Spleen (tissue), 11 donors: ENCODE data around the gene POLL. TPM values are rescaled to one million over a fixed set of nuclear protein-coding genes. Genes with fewer than 3 reads are reported as not detected.

Experiments used
- DNase-seq: peaks from one replicate; pipeline ENCODE4 v3.0.0-alpha.2; 2020
- H3K27ac ChIP-seq, 8 donors: fragments of 200-600 bp; sonication (generic) in 7 of 8; 1 replicate in 4 of 8; 2 replicates in 4 of 8; pipeline versions ENCODE4 v1.5.0 to v1.8.0; 2016 to 2021; ENCODE audit warnings: inconsistent platforms in 4 of 8, mild to moderate bottlenecking in 4 of 8, moderate library complexity in 1 of 8
- H3K27me3 ChIP-seq, 7 donors: fragments of 200-600 bp; sonication (generic) in 6 of 7; replicated peaks in 1 of 7; 1 replicate in 4 of 7; 2 replicates in 3 of 7; pipeline versions ENCODE4 v1.5.0 to v1.8.0; 2016 to 2021; ENCODE audit warnings: inconsistent platforms in 3 of 7, mild to moderate bottlenecking in 1 of 7
- H3K36me3 ChIP-seq, 6 donors: fragments of 200-600 bp; sonication (generic) in 5 of 6; 1 replicate in 4 of 6; 2 replicates in 2 of 6; pipeline versions ENCODE4 v1.5.0 to v1.8.0; 2016 to 2021; ENCODE audit warnings: inconsistent platforms in 2 of 6
- H3K4me1 ChIP-seq, 6 donors: fragments of 200-600 bp; sonication (generic) in 5 of 6; 1 replicate in 3 of 6; 2 replicates in 3 of 6; pipeline versions ENCODE4 v1.5.0 to v1.8.0; 2016 to 2021; ENCODE audit warnings: inconsistent platforms in 3 of 6
- H3K4me3 ChIP-seq, 8 donors: fragments of 200-600 bp; sonication (generic) in 7 of 8; 1 replicate in 4 of 8; 2 replicates in 4 of 8; pipeline versions ENCODE4 v1.5.0 to v1.8.0; 2016 to 2021; ENCODE audit warnings: inconsistent platforms in 4 of 8, mild to moderate bottlenecking in 4 of 8, moderate library complexity in 2 of 8
- H3K9me3 ChIP-seq, 8 donors: fragments of 200-600 bp; sonication (generic) in 7 of 8; 1 replicate in 4 of 8; 2 replicates in 4 of 8; pipeline versions ENCODE4 v1.5.0 to v1.8.0; 2016 to 2021; ENCODE audit warnings: inconsistent platforms in 4 of 8
- POLR2A ChIP-seq, 3 donors: fragments of 450-650 bp; IDR thresholded peaks; one replicate each; pipeline ENCODE4 v1.5.1; 2017; ENCODE audit warnings: antibody characterized with exemption in 3 of 3, mild to moderate bottlenecking in 1 of 3
- POLR2AphosphoS5 ChIP-seq, 3 donors: sonication (generic); formaldehyde crosslinking; IDR thresholded peaks; one replicate each; pipeline ENCODE4 v1.5.1; 2017; ENCODE audit warnings: antibody characterized with exemption in 3 of 3
- WGBS, 5 donors: extraction: QIAGEN DNeasy Blood & Tissue Kit in 3 of 5; methylation state at CpG; one replicate each; pipeline versions ENCODE4 v1.1.5 to v1.1.7; 2013 to 2018; 5-methylcytosine and 5-hydroxymethylcytosine counted together
- intact Hi-C: fragments of 100-400 bp; cut with DNase I; formaldehyde crosslinking; loops from one replicate; pipeline ENCODE4 v1.15.0; 2023; ENCODE audit warnings: low total_unique reads
- polyA plus RNA-seq, 3 donors: library from polyadenylated mRNA; stranded (reverse); fragments of 200-250 nt; gene quantifications; one replicate each; pipeline ENCODE4 v1.2.1, GENCODE V29; 2013
- total RNA-seq, 7 donors: library from RNA; depleted of rRNA in 3 of 7; stranded (reverse); fragments of >200 nt in 3 of 7; fragmentation: NEBNext Ultra II Directional in 4 of 7; extraction: Animal tissue kit (Norgen Biotek cat#: 25700) in 4 of 7; gene quantifications; one replicate each; pipeline versions ENCODE4 v1.1.0 to v1.2.1, GENCODE V29; 2016 to 2021
- TF ChIP-seq, protein P1 (sequence below), 11 experiments: fragments of 200-600 bp in 7 of 11; fragments of 450-650 bp in 4 of 11; sonication (generic) in 4 of 11; IDR thresholded peaks in 8 of 11; conservative IDR thresholded peaks in 3 of 11; 1 replicate in 7 of 11; 2 replicates in 4 of 11; pipeline versions ENCODE4 v1.4.0 to v1.8.0; 2016 to 2021; ENCODE audit warnings: antibody characterized with exemption in 11 of 11, inconsistent platforms in 4 of 11, mild to moderate bottlenecking in 1 of 11
- donor health status: healthy with polysubstance abuse.
- donor health status: DM: no; HTN: no; CAD: no; lungs with moderate emphysema.
- donor health status: DM: no; HTN: no; CAD: no.
- donor health status: Bipolar disorder and iron deficiency.
- donor health status: healthy.
- donor health status: DM: no; HTN: no; CAD: no.
- donor health status: DM: yes; HTN: yes; CAD: no.

Gene POLL
- total and polyA plus RNA-seq, 10 donors, result 22.3 to 40.3 (median 29.1) TPM

- H3K4me3 ChIP-seq, result no peak overlapping the region
- intact Hi-C loops, result no loop called here
- H3K4me1 ChIP-seq, result peaks cover 0 to 33% (median 11%) of the 10 kb centered on the region in 6 donors
- peak; percentile 41 for DNase-seq
- TF ChIP-seq POLR2AphosphoS5 (IDR thresholded peaks at IDR 0.05) (no peak), POLR2A (IDR thresholded peaks at IDR 0.05) (no peak)
- TF ChIP-seq, protein P1, sequence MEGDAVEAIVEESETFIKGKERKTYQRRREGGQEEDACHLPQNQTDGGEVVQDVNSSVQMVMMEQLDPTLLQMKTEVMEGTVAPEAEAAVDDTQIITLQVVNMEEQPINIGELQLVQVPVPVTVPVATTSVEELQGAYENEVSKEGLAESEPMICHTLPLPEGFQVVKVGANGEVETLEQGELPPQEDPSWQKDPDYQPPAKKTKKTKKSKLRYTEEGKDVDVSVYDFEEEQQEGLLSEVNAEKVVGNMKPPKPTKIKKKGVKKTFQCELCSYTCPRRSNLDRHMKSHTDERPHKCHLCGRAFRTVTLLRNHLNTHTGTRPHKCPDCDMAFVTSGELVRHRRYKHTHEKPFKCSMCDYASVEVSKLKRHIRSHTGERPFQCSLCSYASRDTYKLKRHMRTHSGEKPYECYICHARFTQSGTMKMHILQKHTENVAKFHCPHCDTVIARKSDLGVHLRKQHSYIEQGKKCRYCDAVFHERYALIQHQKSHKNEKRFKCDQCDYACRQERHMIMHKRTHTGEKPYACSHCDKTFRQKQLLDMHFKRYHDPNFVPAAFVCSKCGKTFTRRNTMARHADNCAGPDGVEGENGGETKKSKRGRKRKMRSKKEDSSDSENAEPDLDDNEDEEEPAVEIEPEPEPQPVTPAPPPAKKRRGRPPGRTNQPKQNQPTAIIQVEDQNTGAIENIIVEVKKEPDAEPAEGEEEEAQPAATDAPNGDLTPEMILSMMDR (IDR thresholded peaks at IDR 0.05 in 8 of 11, conservative IDR thresholded peaks at IDR 0.05 in 3 of 11), result no peak
- H3K27ac ChIP-seq, result no peak overlapping the region
- H3K36me3 ChIP-seq, result peaks cover 0 to 100% (median 41%) of the 10 kb centered on the region in 6 donors
- H3K9me3 ChIP-seq, result no peaks in the 10 kb centered on the region
- no peaks in the 10 kb centered on the region for H3K27me3 ChIP-seq
- WGBS, 5 donors, result 88 to 94% (median 94%) methylated on average over 9 of the region's 9 CpGs
Observed at GRCh38 chr10:101616415-101617101, 28.5 kb upstream of the POLL start.

DNA sequence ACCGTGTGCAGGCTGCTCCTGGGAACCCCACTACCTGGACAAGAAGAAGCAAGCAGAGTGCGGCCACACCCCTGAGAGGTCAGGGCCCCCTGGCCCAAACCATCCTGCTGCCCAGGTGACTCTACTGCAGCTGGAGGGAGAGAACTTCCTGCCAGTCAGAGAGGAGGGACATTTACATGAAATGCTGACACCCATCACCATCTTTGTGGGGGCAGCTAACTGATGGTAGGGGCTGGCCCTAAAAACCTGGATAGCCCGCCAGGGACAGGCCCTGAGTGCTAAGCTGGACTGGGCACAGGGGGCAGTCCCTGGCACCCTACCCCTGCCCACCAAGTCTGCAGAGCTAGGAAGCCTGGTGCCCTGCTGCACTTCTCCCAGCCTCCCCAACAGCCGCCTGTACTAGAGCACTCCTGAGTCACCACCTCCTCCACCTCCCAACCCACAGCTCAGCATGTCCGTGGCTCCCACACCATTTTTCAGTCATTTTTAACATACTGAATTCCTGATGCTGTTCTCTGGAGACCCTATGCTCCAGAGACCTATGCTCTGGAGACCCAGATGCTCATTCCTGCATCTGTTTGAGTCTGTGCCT lies 27.6 kb upstream of the POLL start:
- intact Hi-C loops, result no loop called here
- no peak overlapping the region for H3K27ac ChIP-seq
- WGBS, 5 donors, result 83 to 99% (median 92%) methylated on average over 4 to 5 of the region's 5 CpGs
- TF ChIP-seq POLR2AphosphoS5 (IDR thresholded peaks at IDR 0.05), result no peak
- no peak for TF ChIP-seq POLR2A (IDR thresholded peaks at IDR 0.05)
- TF ChIP-seq, protein P1 (IDR thresholded peaks at IDR 0.05 in 8 of 11, conservative IDR thresholded peaks at IDR 0.05 in 3 of 11), result no peak
- peaks cover 0 to 100% (median 45%) of the 10 kb centered on the region in 6 donors for H3K36me3 ChIP-seq
- no peaks in the 10 kb centered on the region for H3K27me3 ChIP-seq
- H3K9me3 ChIP-seq, result no peaks in the 10 kb centered on the region
- H3K4me1 ChIP-seq, result peaks cover 0 to 40% (median 15%) of the 10 kb centered on the region in 6 donors
- peak; percentile 29 for DNase-seq
- H3K4me3 ChIP-seq, result no peak overlapping the region

DNA sequence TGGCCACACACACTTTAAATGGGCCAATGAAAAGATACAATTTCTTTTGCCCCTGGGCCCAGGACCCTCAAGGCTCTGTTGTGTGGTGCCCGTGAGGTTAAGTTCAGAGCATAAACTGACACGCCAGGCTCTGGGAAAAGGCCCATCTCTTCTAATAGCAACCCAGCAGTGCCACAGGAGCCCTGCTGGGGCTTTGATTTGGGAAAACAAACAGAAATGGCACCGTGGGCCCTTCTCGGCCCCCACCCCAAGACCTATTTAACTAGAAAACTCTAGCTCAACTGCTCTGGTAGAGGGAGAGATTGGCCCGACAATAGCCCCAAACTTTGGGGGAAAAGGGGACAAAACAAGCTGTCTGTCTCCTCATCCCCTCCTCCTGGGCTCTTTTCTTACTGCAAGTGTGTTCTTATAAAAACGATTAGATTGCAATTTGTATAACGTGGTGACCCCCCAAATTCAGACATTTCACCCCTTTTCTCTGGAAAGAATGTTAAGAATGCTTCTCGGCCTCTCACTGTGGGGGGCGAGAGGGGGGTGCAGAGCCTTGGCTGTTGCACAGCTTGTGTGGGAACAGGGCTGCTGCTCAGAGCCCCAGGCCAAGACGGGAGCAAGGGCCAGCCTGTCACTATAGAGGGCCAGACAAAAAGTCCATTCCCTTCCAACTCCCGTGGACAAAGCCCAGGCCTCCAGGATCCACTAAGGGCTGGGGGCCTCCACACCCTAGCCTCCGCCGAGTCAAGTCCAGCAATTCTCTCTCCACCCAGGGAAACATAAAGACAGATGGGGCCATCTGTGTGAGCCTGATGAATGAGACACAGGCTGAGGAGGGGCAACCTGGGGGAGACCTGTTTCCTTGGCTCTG lies 26.8 kb upstream of the POLL start:
- Histone ChIP-seq H3K36me3 (peaks cover 0 to 100% (median 47%) of the 10 kb centered on the region in 6 donors), H3K4me3 (no peak overlapping the region), H3K27ac (no peak overlapping the region), H3K9me3 (no peaks in the 10 kb centered on the region), H3K4me1 (peaks cover 0 to 40% (median 15%) of the 10 kb centered on the region in 6 donors), H3K27me3 (no peaks in the 10 kb centered on the region)
- no peak for DNase-seq
- WGBS, 5 donors, result 88 to 90% (median 89%) methylated on average over 10 to 13 of the region's 13 CpGs
- intact Hi-C loops, result no loop called here
- TF ChIP-seq POLR2A (IDR thresholded peaks at IDR 0.05) (no peak), POLR2AphosphoS5 (IDR thresholded peaks at IDR 0.05) (no peak)
- TF ChIP-seq, protein P1 (IDR thresholded peaks at IDR 0.05 in 8 of 11, conservative IDR thresholded peaks at IDR 0.05 in 3 of 11), result no peak
